Common myeloid progenitor, CD34-positive (primary cell): ENCODE results near the gene BICDL2.

Experiments
- CTCF ChIA-PET: fragments of 350-600 bp; sonication (Branson Sonifier 250); formaldehyde crosslinking; loops from one replicate; lab custom pipeline; 2021; ENCODE audit warnings: antibody characterized with exemption; lab: Charles Lee
- POLR2A ChIA-PET: fragments of 350-600 bp; sonication (Branson Sonifier 250); formaldehyde crosslinking; loops from one replicate; lab custom pipeline; 2021; ENCODE audit warnings: antibody characterized with exemption; lab: Charles Lee
- DNase-seq, 3 donors: peaks; one replicate each; pipeline versions ENCODE4 v3.0.0 to v3.0.0-alpha.2; 2013
- H3K27ac ChIP-seq, 2 experiments: 1 replicate in 1 of 2; 2 replicates in 1 of 2; pipeline ENCODE4 v1.7.0; 2013; ENCODE audit warnings: inconsistent platforms in 2 of 2, low read length in 2 of 2, mild to moderate bottlenecking in 2 of 2, low read depth in 1 of 2, moderate library complexity in 1 of 2; ENCODE audit not compliant: severe bottlenecking in 2 of 2, insufficient read depth in 1 of 2, poor library complexity in 1 of 2
- H3K27me3 ChIP-seq, 5 experiments: replicated peaks in 2 of 5; 1 replicate in 3 of 5; 2 replicates in 2 of 5; pipeline versions ENCODE4 v1.6.1 to v1.7.0; 2013; ENCODE audit warnings: low read length in 4 of 5, mild to moderate bottlenecking in 2 of 5, moderate library complexity in 2 of 5, inconsistent platforms in 1 of 5; ENCODE audit not compliant: insufficient read depth in 5 of 5, control insufficient read depth in 4 of 5
- H3K36me3 ChIP-seq, 4 experiments: 1 replicate in 2 of 4; 2 replicates in 2 of 4; pipeline versions ENCODE4 v1.6.1 to v1.7.0; 2013; ENCODE audit warnings: low read length in 3 of 4, control low read depth in 1 of 4, mild to moderate bottlenecking in 1 of 4; ENCODE audit not compliant: control insufficient read depth in 4 of 4, insufficient read depth in 4 of 4
- H3K4me1 ChIP-seq, 4 experiments: 1 replicate in 3 of 4; 2 replicates in 1 of 4; pipeline versions ENCODE4 v1.6.1 to v1.7.1; 2013; ENCODE audit warnings: low read length in 3 of 4, mild to moderate bottlenecking in 3 of 4, control low read depth in 1 of 4, inconsistent platforms in 1 of 4, moderate library complexity in 1 of 4; ENCODE audit not compliant: control insufficient read depth in 4 of 4, insufficient read depth in 4 of 4; ENCODE audit errors: control extremely low read depth in 1 of 4
- H3K4me3 ChIP-seq, 7 experiments: 1 replicate in 4 of 7; 2 replicates in 3 of 7; pipeline versions ENCODE4 v1.5.1 to v1.7.0; 2013; ENCODE audit warnings: mild to moderate bottlenecking in 7 of 7, low read length in 6 of 7, moderate library complexity in 6 of 7, inconsistent platforms in 2 of 7, low read depth in 2 of 7, control low read depth in 1 of 7; ENCODE audit not compliant: insufficient read depth in 4 of 7, control insufficient read depth in 1 of 7; ENCODE audit errors: extremely low read depth in 1 of 7
- H3K9me3 ChIP-seq, 5 experiments: 1 replicate in 4 of 5; 2 replicates in 1 of 5; pipeline versions ENCODE4 v1.6.1 to v1.7.1; 2013; ENCODE audit warnings: low read length in 4 of 5, mild to moderate bottlenecking in 2 of 5, inconsistent platforms in 1 of 5, low read depth in 1 of 5, moderate library complexity in 1 of 5; ENCODE audit not compliant: control insufficient read depth in 4 of 5, insufficient read depth in 2 of 5; ENCODE audit errors: control extremely low read depth in 1 of 5
- WGBS: methylation state at CpG from one replicate; pipeline ENCODE4 v1.1.5; 2013; ENCODE audit not compliant: insufficient coverage; 5-methylcytosine and 5-hydroxymethylcytosine counted together

The BICDL2 gene

GRCh38 chr16:3029491-3030221, 7.1 kb downstream of the BICDL2 start:
- Histone ChIP-seq H3K27ac (no peak overlapping the region), H3K36me3 (peaks cover 5 to 22% (median 19%) of the 10 kb centered on the region in 4 experiments), H3K9me3 (no peaks in the 10 kb centered on the region), H3K4me3 (peak overlapping the region in 3 of 7 experiments; percentile 1 to 54 (median 6)), H3K27me3 (peaks cover 0 to 62% (median 36%) of the 10 kb centered on the region in 5 experiments), H3K4me1 (peaks cover 0 to 22% (median 21%) of the 10 kb centered on the region in 4 experiments)
- no peak for DNase-seq
- POLR2A ChIA-PET, result interaction anchor here (1.5 kb wide), 1 partner anchor 9 kb away, joined by 3 read pairs; no protein-coding TSS in a partner anchor
- WGBS, result 12% methylated on average over 59 of the region's 59 CpGs
- CTCF ChIA-PET, result interaction anchor here (1.1 to 12.5 kb wide), 13 partner anchors 9 to 99 kb away, joined by 3 to 197 read pairs (median 16); partner anchors contain the start of genes BICDL2, CLDN6, HCFC1R1 and MMP25

- peaks cover 0 to 54% (median 31%) of the 10 kb centered on the region in 5 experiments for H3K27me3 ChIP-seq
- ChIA-PET POLR2A (interaction anchor here (0.8 to 1.6 kb wide), 4 partner anchors 8 to 1387 kb away, joined by 3 to 7 read pairs (median 4); no protein-coding TSS in a partner anchor), CTCF (interaction anchor here (0.6 to 12.5 kb wide), 20 partner anchors 8 to 1109 kb away, joined by 3 to 197 read pairs (median 6); partner anchors contain the start of genes BICDL2, CLDN6, CLDN9 and HCFC1R1)
- 41% methylated on average over 12 of the region's 15 CpGs for WGBS
- H3K4me1 ChIP-seq, result peaks cover 0 to 25% (median 23%) of the 10 kb centered on the region in 4 experiments
- no peak overlapping the region for H3K4me3 ChIP-seq
- H3K9me3 ChIP-seq, result no peaks in the 10 kb centered on the region
- H3K36me3 ChIP-seq, result peaks cover 5 to 22% (median 19%) of the 10 kb centered on the region in 4 experiments
- DNase-seq, result no peak
- no peak overlapping the region for H3K27ac ChIP-seq
These were observed 7.9 kb downstream of the BICDL2 start for GRCh38 chr16:3028716-3029319.

GRCh38 chr16:3027983-3028715, 8.6 kb downstream of the BICDL2 start:
- peak; percentile 84 to 90 (median 89) for DNase-seq
- WGBS, result 7% methylated on average over 38 of the region's 58 CpGs
- peak overlapping the region in 2 of 7 experiments; percentile 42 to 43 for H3K4me3 ChIP-seq
- H3K27ac ChIP-seq, result no peak overlapping the region
- ChIA-PET CTCF (interaction anchor here (0.6 to 12.5 kb wide), 22 partner anchors 7 to 1108 kb away, joined by 3 to 197 read pairs (median 4); partner anchors contain the start of genes BICDL2, CLDN6, CLDN9 and HCFC1R1), POLR2A (interaction anchor here (0.8 to 1.6 kb wide), 5 partner anchors 10 to 1388 kb away, joined by 3 to 7 read pairs (median 5); partner anchors contain the start of gene CLDN6)
- peaks cover 0 to 47% (median 26%) of the 10 kb centered on the region in 5 experiments for H3K27me3 ChIP-seq
- H3K4me1 ChIP-seq, result peaks cover 0 to 32% (median 30%) of the 10 kb centered on the region in 4 experiments
- H3K36me3 ChIP-seq, result peaks cover 5 to 22% (median 19%) of the 10 kb centered on the region in 4 experiments
- H3K9me3 ChIP-seq, result no peaks in the 10 kb centered on the region

GRCh38 chr16:3027489-3027795, 9.3 kb downstream of the BICDL2 start:
- no peak for DNase-seq

GRCh38 chr16:3026609-3027488, 9.9 kb downstream of the BICDL2 start:
- Histone ChIP-seq H3K27me3 (peaks cover 0 to 35% (median 21%) of the 10 kb centered on the region in 5 experiments), H3K36me3 (peaks cover 5 to 22% (median 19%) of the 10 kb centered on the region in 4 experiments), H3K27ac (no peak overlapping the region), H3K9me3 (no peaks in the 10 kb centered on the region), H3K4me3 (no peak overlapping the region), H3K4me1 (peaks cover 0 to 45% (median 43%) of the 10 kb centered on the region in 4 experiments)
- ChIA-PET CTCF (interaction anchor here (0.9 to 12.5 kb wide), 13 partner anchors 6 to 80 kb away, joined by 3 to 197 read pairs (median 10); partner anchors contain the start of genes BICDL2, CLDN6, CLDN9 and HCFC1R1), POLR2A (interaction anchor here (1.4 to 1.6 kb wide), 2 partner anchors 9 to 23 kb away, joined by 5 to 7 read pairs; partner anchors contain the start of gene CLDN6)
- 95% methylated on average over 22 of the region's 24 CpGs for WGBS
- DNase-seq, result no peak

More at GRCh38 chr16:3027489-3027795, 9.3 kb downstream of the BICDL2 start:
- ChIA-PET CTCF (interaction anchor here (1.1 to 12.5 kb wide), 12 partner anchors 7 to 81 kb away, joined by 3 to 197 read pairs (median 12); partner anchors contain the start of genes BICDL2, CLDN6, CLDN9 and HCFC1R1), POLR2A (interaction anchor here (0.8 to 1.6 kb wide), 4 partner anchors 9 to 1388 kb away, joined by 3 to 7 read pairs (median 6); partner anchors contain the start of gene CLDN6)
- no peaks in the 10 kb centered on the region for H3K9me3 ChIP-seq
- H3K27ac ChIP-seq, result no peak overlapping the region
- H3K36me3 ChIP-seq, result peaks cover 5 to 22% (median 19%) of the 10 kb centered on the region in 4 experiments
- no peak overlapping the region for H3K4me3 ChIP-seq
- WGBS, result 100% methylated on average over 3 of the region's 8 CpGs
- peaks cover 0 to 41% (median 25%) of the 10 kb centered on the region in 5 experiments for H3K27me3 ChIP-seq
- H3K4me1 ChIP-seq, result peaks cover 0 to 39% (median 37%) of the 10 kb centered on the region in 4 experiments
